AG08395 (cell line): ENCODE results near the gene XAGE5.
"Not testable (repeated sequence)": the region's sequence is repeated elsewhere in the genome, so short reads cannot be mapped to it uniquely, and the experiment has no call there.

Experiments used
- DNase-seq: peaks from one replicate; pipeline ENCODE4 v3.0.0; 2012; ENCODE audit warnings: mixed read lengths, low spot score

The XAGE5 gene

GRCh38 chrX:52811065-52811625 is at the start of gene XAGE5:
TSS of gene XAGE5 (plus strand) at chrX:52811287. CDS start at chrX:52812567, 1,280 bp downstream.
- DNase-seq, result no peak

- DNase-seq, result not testable (repeated sequence)
These were observed 45.1 kb upstream of the XAGE5 start for GRCh38 chrX:52765983-52766382.

GRCh38 chrX:52773504-52773903 is 37.6 kb upstream of the XAGE5 start:
- DNase-seq, result not testable (repeated sequence)

GRCh38 chrX:52797327-52797726 is 13.8 kb upstream of the XAGE5 start, which contains the start of gene SPANXN5:
TSS of gene SPANXN5 (minus strand) at chrX:52797427. CDS start at chrX:52797348, 79 bp downstream.
- not testable (repeated sequence) for DNase-seq

- DNase-seq, result not testable (repeated sequence)
These were observed 6.2 kb upstream of the XAGE5 start for GRCh38 chrX:52804876-52805275.

GRCh38 chrX:52819788-52820187 is 8.7 kb downstream of the XAGE5 start:
- no peak for DNase-seq

GRCh38 chrX:52821079-52821760 is 10.1 kb downstream of the XAGE5 start:
- DNase-seq, result no peak

- DNase-seq, result no peak
These were observed 13.5 kb downstream of the XAGE5 start for GRCh38 chrX:52824608-52825007.

GRCh38 chrX:52830551-52830950 is 19.5 kb downstream of the XAGE5 start:
- no peak for DNase-seq

- DNase-seq, result no peak
These were observed 28.1 kb downstream of the XAGE5 start for GRCh38 chrX:52839137-52839536.

- DNase-seq, result not testable (repeated sequence)
These were observed 32.5 kb downstream of the XAGE5 start for GRCh38 chrX:52843619-52844018.

- DNase-seq, result no peak
These were observed 41.2 kb downstream of the XAGE5 start for GRCh38 chrX:52852110-52852860.

GRCh38 chrX:52856991-52857525 is 46.0 kb downstream of the XAGE5 start:
- DNase-seq, result not testable (repeated sequence)

- DNase-seq, result no peak
These were observed 54.4 kb downstream of the XAGE5 start for GRCh38 chrX:52865343-52865998.
